Measurements from ENCODE around the gene DLL3.

DNA sequence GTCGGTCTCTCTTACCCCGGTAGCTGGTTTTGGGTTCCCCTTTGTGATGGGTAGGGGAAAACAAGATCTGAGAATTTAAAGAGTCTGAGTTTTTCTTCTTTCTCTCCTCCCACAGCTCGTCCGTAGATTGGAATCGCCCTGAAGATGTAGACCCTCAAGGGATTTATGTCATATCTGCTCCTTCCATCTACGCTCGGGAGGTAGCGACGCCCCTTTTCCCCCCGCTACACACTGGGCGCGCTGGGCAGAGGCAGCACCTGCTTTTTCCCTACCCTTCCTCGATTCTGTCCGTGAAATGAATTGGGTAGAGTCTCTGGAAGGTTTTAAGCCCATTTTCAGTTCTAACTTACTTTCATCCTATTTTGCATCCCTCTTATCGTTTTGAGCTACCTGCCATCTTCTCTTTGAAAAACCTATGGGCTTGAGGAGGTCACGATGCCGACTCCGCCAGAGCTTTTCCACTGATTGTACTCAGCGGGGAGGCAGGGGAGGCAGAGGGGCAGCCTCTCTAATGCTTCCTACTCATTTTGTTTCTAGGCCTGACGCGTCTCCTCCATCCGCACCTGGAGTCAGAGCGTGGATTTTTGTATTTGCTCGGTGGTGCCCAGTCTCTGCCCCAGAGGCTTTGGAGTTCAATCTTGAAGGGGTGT, 9.1 kb downstream of the DLL3 start:
- no peak for TF ChIP-seq POLR2A (IDR thresholded peaks at IDR 0.05)
- TF ChIP-seq, protein P1, sequence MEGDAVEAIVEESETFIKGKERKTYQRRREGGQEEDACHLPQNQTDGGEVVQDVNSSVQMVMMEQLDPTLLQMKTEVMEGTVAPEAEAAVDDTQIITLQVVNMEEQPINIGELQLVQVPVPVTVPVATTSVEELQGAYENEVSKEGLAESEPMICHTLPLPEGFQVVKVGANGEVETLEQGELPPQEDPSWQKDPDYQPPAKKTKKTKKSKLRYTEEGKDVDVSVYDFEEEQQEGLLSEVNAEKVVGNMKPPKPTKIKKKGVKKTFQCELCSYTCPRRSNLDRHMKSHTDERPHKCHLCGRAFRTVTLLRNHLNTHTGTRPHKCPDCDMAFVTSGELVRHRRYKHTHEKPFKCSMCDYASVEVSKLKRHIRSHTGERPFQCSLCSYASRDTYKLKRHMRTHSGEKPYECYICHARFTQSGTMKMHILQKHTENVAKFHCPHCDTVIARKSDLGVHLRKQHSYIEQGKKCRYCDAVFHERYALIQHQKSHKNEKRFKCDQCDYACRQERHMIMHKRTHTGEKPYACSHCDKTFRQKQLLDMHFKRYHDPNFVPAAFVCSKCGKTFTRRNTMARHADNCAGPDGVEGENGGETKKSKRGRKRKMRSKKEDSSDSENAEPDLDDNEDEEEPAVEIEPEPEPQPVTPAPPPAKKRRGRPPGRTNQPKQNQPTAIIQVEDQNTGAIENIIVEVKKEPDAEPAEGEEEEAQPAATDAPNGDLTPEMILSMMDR (IDR thresholded peaks at IDR 0.05) = no peak

Data from lower leg skin (tissue), 3 donors.